ENCODE measurements around the gene TKFC.

- TF ChIP-seq CTCF (conservative IDR thresholded peaks at IDR 0.05) (no peak), ZFX (IDR thresholded peaks at IDR 0.05) (no peak)
Measured at GRCh38 chr11:61339490-61339878, 6.5 kb downstream of the TKFC start.
